HG02852 (cell line): ENCODE results near the gene CPAMD8.
"Not testable (repeated sequence)": the region's sequence is repeated elsewhere in the genome, so short reads cannot be mapped to it uniquely, and the experiment has no call there.

Experiments used
- ATAC-seq: cut with Tn5 transposase; IDR thresholded peaks from one replicate; pipeline ENCODE4 v1.9.1; 2021; ENCODE audit warnings: mild to moderate bottlenecking, moderate library complexity; ENCODE audit not compliant: unreplicated experiment

Gene CPAMD8

GRCh38 chr19:16949496-16950023, 77.0 kb downstream of the CPAMD8 start:
- no peak for ATAC-seq

GRCh38 chr19:16946951-16947940, 79.4 kb downstream of the CPAMD8 start:
- no peak for ATAC-seq

- ATAC-seq = no peak
Measured at GRCh38 chr19:16945762-16946465, 80.7 kb downstream of the CPAMD8 start.

- no peak for ATAC-seq
Measured at GRCh38 chr19:16945364-16945714, 81.3 kb downstream of the CPAMD8 start.

GRCh38 chr19:16944626-16945363, 81.8 kb downstream of the CPAMD8 start:
- ATAC-seq = no peak

- no peak for ATAC-seq
Measured at GRCh38 chr19:16943942-16944625, 82.5 kb downstream of the CPAMD8 start.

- ATAC-seq = not testable (repeated sequence)
Measured at GRCh38 chr19:16943090-16943489, 83.5 kb downstream of the CPAMD8 start.

- no peak for ATAC-seq
Measured at GRCh38 chr19:16942583-16942982, 84.0 kb downstream of the CPAMD8 start.

GRCh38 chr19:16940626-16941025, 86.0 kb downstream of the CPAMD8 start:
- no peak for ATAC-seq

- ATAC-seq = not testable (repeated sequence)
Measured at GRCh38 chr19:16940063-16940462, 86.5 kb downstream of the CPAMD8 start.

- ATAC-seq = no peak
Measured at GRCh38 chr19:16938211-16938610, 88.4 kb downstream of the CPAMD8 start.

- not testable (repeated sequence) for ATAC-seq
Measured at GRCh38 chr19:16937796-16938195, 88.8 kb downstream of the CPAMD8 start.

GRCh38 chr19:16936901-16937300, 89.7 kb downstream of the CPAMD8 start:
- ATAC-seq = no peak

GRCh38 chr19:16934489-16934888, 92.1 kb downstream of the CPAMD8 start:
- ATAC-seq = no peak

GRCh38 chr19:16931306-16931705, 95.3 kb downstream of the CPAMD8 start:
- no peak for ATAC-seq

- ATAC-seq = no peak
Measured at GRCh38 chr19:16930753-16931152, 95.9 kb downstream of the CPAMD8 start.

GRCh38 chr19:16928916-16929315, 97.7 kb downstream of the CPAMD8 start:
- no peak for ATAC-seq

GRCh38 chr19:16928351-16928750, 98.3 kb downstream of the CPAMD8 start:
- no peak for ATAC-seq

- no peak for ATAC-seq
Measured at GRCh38 chr19:16927883-16928282, 98.7 kb downstream of the CPAMD8 start.

- ATAC-seq = no peak
Measured at GRCh38 chr19:16922949-16923348, 103.7 kb downstream of the CPAMD8 start.

GRCh38 chr19:16922592-16922934, 104.0 kb downstream of the CPAMD8 start:
- ATAC-seq = no peak
